Liver (tissue), 9 donors: ENCODE results near the gene EDC3. TPM values are rescaled to one million over a fixed set of nuclear protein-coding genes. Genes with fewer than 3 reads are reported as not detected.

ENCODE experiments used
- DNase-seq: peaks from one replicate; pipeline ENCODE4 v3.0.0-alpha.2; 2017; ENCODE audit warnings: low spot score
- H3K27ac ChIP-seq, 2 donors: one replicate each; pipeline ENCODE4 v1.7.0; 2013; ENCODE audit warnings: inconsistent platforms in 2 of 2, low read length in 2 of 2, control low read depth in 1 of 2, low read depth in 1 of 2, mild to moderate bottlenecking in 1 of 2
- H3K27me3 ChIP-seq, 4 donors: one replicate each; pipeline versions ENCODE4 v1.6.1 to v1.7.0; 2013; ENCODE audit warnings: low read length in 3 of 4, inconsistent platforms in 1 of 4, mild to moderate bottlenecking in 1 of 4, moderate library complexity in 1 of 4; ENCODE audit not compliant: control insufficient read depth in 4 of 4, insufficient read depth in 4 of 4
- H3K36me3 ChIP-seq, 4 donors: one replicate each; pipeline versions ENCODE4 v1.6.1 to v1.7.0; 2013; ENCODE audit warnings: low read length in 3 of 4, mild to moderate bottlenecking in 3 of 4, low read depth in 1 of 4, moderate library complexity in 1 of 4; ENCODE audit not compliant: control insufficient read depth in 4 of 4, insufficient read depth in 3 of 4
- H3K4me1 ChIP-seq, 4 donors: one replicate each; pipeline versions ENCODE4 v1.6.1 to v1.7.0; 2013; ENCODE audit warnings: low read length in 3 of 4, mild to moderate bottlenecking in 3 of 4, moderate library complexity in 1 of 4; ENCODE audit not compliant: control insufficient read depth in 4 of 4, insufficient read depth in 4 of 4
- H3K4me3 ChIP-seq, 3 donors: one replicate each; pipeline versions ENCODE4 v1.6.1 to v1.7.0; 2013; ENCODE audit warnings: low read length in 3 of 3, control low read depth in 1 of 3, low read depth in 1 of 3, mild to moderate bottlenecking in 1 of 3
- H3K9ac ChIP-seq, 2 donors: one replicate each; pipeline ENCODE4 v1.7.0; 2013; ENCODE audit warnings: low read length in 2 of 2, mild to moderate bottlenecking in 2 of 2, moderate library complexity in 2 of 2, control low read depth in 1 of 2, low read depth in 1 of 2
- H3K9me3 ChIP-seq, 4 donors: one replicate each; pipeline versions ENCODE4 v1.6.1 to v1.7.0; 2013; ENCODE audit warnings: low read length in 3 of 4; ENCODE audit not compliant: control insufficient read depth in 4 of 4
- ATF3 ChIP-seq: IDR thresholded peaks from 2 replicates; pipeline ENCODE4 v1.6.1; 2016; ENCODE audit warnings: antibody characterized with exemption
- CTCF ChIP-seq: fragments of 150-350 bp; IDR thresholded peaks from 2 replicates; pipeline ENCODE4 v1.5.1; 2017; ENCODE audit warnings: improper control_type of control experiment, low read depth, low read length; ENCODE audit not compliant: missing input control
- EGR1 ChIP-seq, 2 donors: IDR thresholded peaks; 2 replicates each; pipeline ENCODE4 v1.6.1; 2016 to 2018; ENCODE audit warnings: antibody characterized with exemption in 2 of 2, low read depth in 2 of 2
- FOXA1 ChIP-seq: IDR thresholded peaks from 2 replicates; pipeline ENCODE4 v1.6.1; 2016; ENCODE audit warnings: antibody characterized with exemption
- FOXA2 ChIP-seq: IDR thresholded peaks from 2 replicates; pipeline ENCODE4 v1.6.1; 2016; ENCODE audit warnings: antibody characterized with exemption
- GABPA ChIP-seq, 2 donors: IDR thresholded peaks in 1 of 2; conservative IDR thresholded peaks in 1 of 2; 2 replicates each; pipeline ENCODE4 v1.6.1; 2016; ENCODE audit warnings: antibody characterized with exemption in 2 of 2, mild to moderate bottlenecking in 1 of 2, moderate library complexity in 1 of 2
- HNF4A ChIP-seq, 2 donors: conservative IDR thresholded peaks; 2 replicates each; pipeline ENCODE4 v1.6.1; 2016; ENCODE audit warnings: antibody characterized with exemption in 2 of 2, mild to moderate bottlenecking in 2 of 2
- HNF4G ChIP-seq: IDR thresholded peaks from 2 replicates; pipeline ENCODE4 v1.6.1; 2016; ENCODE audit warnings: antibody characterized with exemption
- JUND ChIP-seq, 2 donors: IDR thresholded peaks; 2 replicates each; pipeline ENCODE4 v1.6.1; 2016; ENCODE audit warnings: antibody characterized with exemption in 2 of 2
- MAX ChIP-seq: IDR thresholded peaks from 2 replicates; pipeline ENCODE4 v1.6.1; 2016; ENCODE audit warnings: antibody characterized with exemption
- NR2F2 ChIP-seq: IDR thresholded peaks from 2 replicates; pipeline ENCODE4 v1.6.1; 2016; ENCODE audit warnings: antibody characterized with exemption
- RAD21 ChIP-seq, 2 donors: IDR thresholded peaks; 2 replicates each; pipeline ENCODE4 v1.6.1; 2016; ENCODE audit warnings: antibody characterized with exemption in 2 of 2, mild to moderate bottlenecking in 2 of 2
- REST ChIP-seq: IDR thresholded peaks from 2 replicates; pipeline ENCODE4 v1.6.1; 2016; ENCODE audit warnings: antibody characterized with exemption, mild to moderate bottlenecking
- RXRA ChIP-seq, 2 donors: IDR thresholded peaks; 2 replicates each; pipeline ENCODE4 v1.6.1; 2017 to 2018; ENCODE audit warnings: antibody characterized with exemption in 2 of 2, mild to moderate bottlenecking in 1 of 2
- SP1 ChIP-seq: IDR thresholded peaks from 2 replicates; pipeline ENCODE4 v1.6.1; 2018; ENCODE audit warnings: antibody characterized with exemption, mild to moderate bottlenecking
- TAF1 ChIP-seq: conservative IDR thresholded peaks from 2 replicates; pipeline ENCODE4 v1.6.1; 2016; ENCODE audit warnings: antibody characterized with exemption, mild to moderate bottlenecking
- YY1 ChIP-seq: IDR thresholded peaks from 2 replicates; pipeline ENCODE4 v1.6.1; 2016; ENCODE audit warnings: antibody characterized with exemption, mild to moderate bottlenecking
- ZBTB33 ChIP-seq: IDR thresholded peaks from 2 replicates; pipeline ENCODE4 v1.6.1; 2016; ENCODE audit warnings: antibody characterized with exemption
- WGBS: extraction: QIAGEN DNeasy Blood & Tissue Kit; methylation state at CpG from one replicate; pipeline ENCODE4 v1.1.7; 2013; 5-methylcytosine and 5-hydroxymethylcytosine counted together
- polyA plus RNA-seq, 2 donors: library from polyadenylated mRNA; stranded (reverse) in 1 of 2; unstranded in 1 of 2; fragments of 200-250 nt in 1 of 2; fragments of >200 nt in 1 of 2; fragmentation: Nextera tagmentation in 1 of 2; extraction: Ambion mirVana in 1 of 2; gene quantifications; one replicate each; pipeline versions ENCODE4 v1.2.1 to v1.2.3, GENCODE V29; 2013 to 2015
- total RNA-seq, 2 donors: library from RNA; depleted of rRNA; stranded (reverse); fragments of >200 nt; gene quantifications; one replicate each; pipeline ENCODE4 v1.2.3, GENCODE V29; 2014
- donor health status: healthy.
- donor health status: healthy.
- donor health status: healthy.
- donor health status: healthy.
- donor health status: healthy.

Gene EDC3
- total and polyA plus RNA-seq, 4 donors, result 5.8 to 9.5 (median 7.4) TPM

- Histone ChIP-seq H3K27me3 (no peaks in the 10 kb centered on the region), H3K27ac (no peak overlapping the region), H3K4me3 (no peak overlapping the region), H3K9me3 (no peaks in the 10 kb centered on the region), H3K4me1 (peaks cover 0 to 6% (median 3%) of the 10 kb centered on the region in 4 donors), H3K9ac (no peak overlapping the region), H3K36me3 (no peaks in the 10 kb centered on the region)
- 93% methylated on average over 11 of the region's 11 CpGs for WGBS
- DNase-seq, result no peak
- TF ChIP-seq NR2F2 (no peak), GABPA (IDR thresholded peaks at IDR 0.05 in 1 of 2, conservative IDR thresholded peaks at IDR 0.05 in 1 of 2) (no peak), CTCF (no peak), SP1 (no peak), FOXA1 (no peak), JUND (IDR thresholded peaks at IDR 0.05) (no peak), REST (no peak), HNF4A (conservative IDR thresholded peaks at IDR 0.05) (no peak), MAX (no peak), EGR1 (IDR thresholded peaks at IDR 0.05; ENCODE audit: low read depth in 2 of 2) (no peak), RXRA (IDR thresholded peaks at IDR 0.05) (no peak), FOXA2 (no peak), ZBTB33 (no peak), ATF3 (no peak), TAF1 (no peak), HNF4G (no peak), RAD21 (IDR thresholded peaks at IDR 0.05) (no peak), YY1 (no peak)
These were observed 84.5 kb downstream of the EDC3 start for GRCh38 chr15:74611341-74611740.
